ENCODE data around the gene KCNG2. TPM values are rescaled to one million over a fixed set of nuclear protein-coding genes. Genes with fewer than 3 reads are reported as not detected.

KCNG2 gene
- total and polyA plus RNA-seq, 2 donors (not counting 1 experiment from before 2014, with no cell fraction given), result not detected

GRCh38 chr18:79847606-79848293, 50.0 kb downstream of the KCNG2 start:
- H3K9me3 ChIP-seq (ENCODE audit: control extremely low read depth in 1 of 3, control insufficient read depth in 2 of 3, insufficient read depth in 1 of 3, low read length in 2 of 3), result peaks cover 0 to 13% (median 1%) of the 10 kb centered on the region in 3 donors
- Mint-ChIP-seq H3K4me3 (no peak overlapping the region), H3K27ac (no peak overlapping the region), H3K4me1 (peaks cover 8% of the 10 kb centered on the region), H3K27me3 (no peaks in the 10 kb centered on the region), H3K9me3 (ENCODE audit: insufficient read depth) (peaks cover 3% of the 10 kb centered on the region)
- H4K20me1 ChIP-seq (ENCODE audit: control insufficient read depth, insufficient read depth, low read length, poor library complexity, severe bottlenecking), result no peaks in the 10 kb centered on the region
- no peak overlapping the region for H3K4me3 ChIP-seq (ENCODE audit: control extremely low read depth in 1 of 5, extremely low read depth in 1 of 5, insufficient read depth in 1 of 5, low read depth in 2 of 5, low read length in 4 of 5)
- TF ChIP-seq EZH2 (IDR thresholded peaks at IDR 0.05; ENCODE audit: borderline replicate concordance, insufficient read depth, low read depth, low read length, poor library complexity, severe bottlenecking) (no peak), CTCF (IDR thresholded peaks at IDR 0.05) (no peak)
- H2AFZ ChIP-seq (ENCODE audit: insufficient read depth, low read depth, low read length, poor library complexity, severe bottlenecking), result no peak overlapping the region
- peaks cover 0 to 3% of the 10 kb centered on the region in 2 donors for H3K4me1 ChIP-seq (ENCODE audit: control insufficient read depth in 2 of 2, insufficient read depth in 2 of 2, low read length in 2 of 2)
- ChIA-PET POLR2A (no interaction called here), CTCF (no interaction called here)
- ATAC-seq (ENCODE audit: low read depth), result no peak
- H3K79me2 ChIP-seq (ENCODE audit: control insufficient read depth, insufficient read depth, low read length), result no peaks in the 10 kb centered on the region
- no peaks in the 10 kb centered on the region for H3K36me3 ChIP-seq (replicated peaks in 1 of 2; ENCODE audit: control extremely low read depth in 1 of 2, control insufficient read depth in 1 of 2, extremely low read depth in 1 of 2, insufficient read depth in 2 of 2, low read length in 1 of 2)
- intact Hi-C loops (cut with micrococcal nuclease), result no loop called here
- H3K27me3 ChIP-seq (replicated peaks in 1 of 4; ENCODE audit: control extremely low read depth in 1 of 4, control insufficient read depth in 3 of 4, insufficient read depth in 4 of 4, low read length in 3 of 4), result no peaks in the 10 kb centered on the region
- DNase-seq, result no peak
- H3K4me2 ChIP-seq (replicated peaks; ENCODE audit: low read depth, low read length, poor library complexity, severe bottlenecking), result no peak overlapping the region
- WGBS (ENCODE audit: insufficient coverage), result 86% methylated on average over 9 of the region's 15 CpGs
- no peak overlapping the region for H3K27ac ChIP-seq (ENCODE audit: low read length in 2 of 2)
- no peak overlapping the region for H3K9ac ChIP-seq (ENCODE audit: low read length)

- Histone ChIP-seq H3K9me3 (ENCODE audit: control extremely low read depth in 1 of 3, control insufficient read depth in 2 of 3, insufficient read depth in 1 of 3, low read length in 2 of 3) (peaks cover 0 to 13% (median 0%) of the 10 kb centered on the region in 3 donors), H3K27ac (ENCODE audit: low read length in 2 of 2) (no peak overlapping the region), H3K4me2 (replicated peaks; ENCODE audit: low read depth, low read length, poor library complexity, severe bottlenecking) (no peak overlapping the region), H3K4me1 (ENCODE audit: control insufficient read depth in 2 of 2, insufficient read depth in 2 of 2, low read length in 2 of 2) (peaks cover 0 to 3% of the 10 kb centered on the region in 2 donors), H3K79me2 (ENCODE audit: control insufficient read depth, insufficient read depth, low read length) (no peaks in the 10 kb centered on the region), H3K27me3 (replicated peaks in 1 of 4; ENCODE audit: control extremely low read depth in 1 of 4, control insufficient read depth in 3 of 4, insufficient read depth in 4 of 4, low read length in 3 of 4) (no peaks in the 10 kb centered on the region), H3K36me3 (replicated peaks in 1 of 2; ENCODE audit: control extremely low read depth in 1 of 2, control insufficient read depth in 1 of 2, extremely low read depth in 1 of 2, insufficient read depth in 2 of 2, low read length in 1 of 2) (no peaks in the 10 kb centered on the region), H2AFZ (ENCODE audit: insufficient read depth, low read depth, low read length, poor library complexity, severe bottlenecking) (no peak overlapping the region), H3K4me3 (ENCODE audit: control extremely low read depth in 1 of 5, extremely low read depth in 1 of 5, insufficient read depth in 1 of 5, low read depth in 2 of 5, low read length in 4 of 5) (no peak overlapping the region), H4K20me1 (ENCODE audit: control insufficient read depth, insufficient read depth, low read length, poor library complexity, severe bottlenecking) (no peaks in the 10 kb centered on the region), H3K9ac (ENCODE audit: low read length) (no peak overlapping the region)
- ChIA-PET POLR2A (no interaction called here), CTCF (no interaction called here)
- no peaks in the 10 kb centered on the region for H3K9me3 Mint-ChIP-seq (ENCODE audit: insufficient read depth)
- ATAC-seq (ENCODE audit: low read depth), result no peak
- no peak overlapping the region for H3K27ac Mint-ChIP-seq
- peaks cover 10% of the 10 kb centered on the region for H3K4me1 Mint-ChIP-seq
- H3K27me3 Mint-ChIP-seq, result no peaks in the 10 kb centered on the region
- intact Hi-C loops (cut with micrococcal nuclease), result no loop called here
- DNase-seq, result no peak
- 100% methylated on average over 13 of the region's 15 CpGs for WGBS (ENCODE audit: insufficient coverage)
- TF ChIP-seq CTCF (IDR thresholded peaks at IDR 0.05), result no peak
- no peak overlapping the region for H3K4me3 Mint-ChIP-seq
These were observed 50.5 kb downstream of the KCNG2 start for GRCh38 chr18:79848294-79848578.
